Panc1 (cell line): Measurements from ENCODE around the gene ZBTB11. TPM values are rescaled to one million over a fixed set of nuclear protein-coding genes. Genes with fewer than 3 reads are reported as not detected.
A peak's percentile ranks its signal among the peaks of the same experiment; 100 is the strongest.

Source experiments
- ATAC-seq: fragments of 200-7000 bp; cut with Tn5 transposase; 2 replicates; pipeline ENCODE4 v1.9.1; 2020; ENCODE audit warnings: mild to moderate bottlenecking, moderate library complexity
- BruUV-seq: library from RNA; stranded (reverse); fragments of 400-500 nt; replicated peaks from 2 replicates; lab custom pipeline; 2021; lab: Mats Ljungman, UMichigan
- CTCF ChIA-PET: fragments of 300-600 bp; sonication (Branson Sonifier 250); formaldehyde crosslinking; loops from one replicate; lab custom pipeline; 2022; ENCODE audit warnings: antibody characterized with exemption; lab: Charles Lee
- POLR2A ChIA-PET: fragments of 300-600 bp; sonication (Branson Sonifier 250); formaldehyde crosslinking; loops from one replicate; lab custom pipeline; 2022; ENCODE audit warnings: antibody characterized with exemption; lab: Charles Lee
- DNase-seq: peaks from one replicate; pipeline ENCODE4 v3.0.0-alpha.2; 2010; ENCODE audit warnings: low read depth, low spot score
- H3K27ac ChIP-seq: 2 replicates; pipeline ENCODE4 v1.5.1; 2011; ENCODE audit warnings: mild to moderate bottlenecking, low read length, inconsistent platforms
- H3K27me3 ChIP-seq: fragments of 200-500 bp; sonication (Bioruptor generic); 2 replicates; pipeline ENCODE4 v1.6.0; 2014; ENCODE audit warnings: low read length, inconsistent platforms; ENCODE audit not compliant: control insufficient read depth, insufficient read depth
- H3K36me3 ChIP-seq: fragments of 200-500 bp; sonication (Bioruptor generic); 2 replicates; pipeline ENCODE4 v1.5.1; 2014; ENCODE audit warnings: inconsistent platforms, mild to moderate bottlenecking, low read length, moderate library complexity; ENCODE audit not compliant: control insufficient read depth, insufficient read depth
- H3K4me1 ChIP-seq: 2 replicates; pipeline ENCODE4 v1.5.1; 2011; ENCODE audit warnings: inconsistent platforms, mild to moderate bottlenecking, low read length, moderate library complexity; ENCODE audit not compliant: control insufficient read depth, insufficient read depth
- H3K4me3 ChIP-seq, 2 experiments: 2 replicates each; pipeline ENCODE4 v1.5.1; 2011 to 2012; ENCODE audit warnings: low read depth in 2 of 2, low read length in 2 of 2, mild to moderate bottlenecking in 2 of 2, inconsistent platforms in 1 of 2, moderate library complexity in 1 of 2
- H3K9me3 ChIP-seq: fragments of 200-500 bp; sonication (Bioruptor generic); 2 replicates; pipeline ENCODE4 v1.5.1; 2014; ENCODE audit warnings: low read depth, mild to moderate bottlenecking, inconsistent platforms, low read length, moderate library complexity; ENCODE audit not compliant: control insufficient read depth, insufficient read depth
- CTCF ChIP-seq: fragments of 450-650 bp; IDR thresholded peaks from 2 replicates; pipeline ENCODE4 v1.5.1; 2017; ENCODE audit warnings: mild to moderate bottlenecking
- POLR2AphosphoS5 ChIP-seq: IDR thresholded peaks from 2 replicates; pipeline ENCODE4 v1.6.1; 2012; ENCODE audit warnings: mild to moderate bottlenecking, low read depth, low read length, moderate library complexity
- SIN3A ChIP-seq: IDR thresholded peaks from 2 replicates; pipeline ENCODE4 v1.6.1; 2012; ENCODE audit warnings: low read depth, mild to moderate bottlenecking, low read length, moderate library complexity, borderline replicate concordance; ENCODE audit not compliant: insufficient read depth
- TCF7L2 ChIP-seq: IDR thresholded peaks from 2 replicates; pipeline ENCODE4 v1.6.1; 2011; ENCODE audit warnings: mild to moderate bottlenecking, low read depth, low read length, inconsistent platforms
- in situ Hi-C: cut with HindIII; loops from 2 replicates; pipeline ENCODE4 v1.10.0; 2016; ENCODE audit warnings: low sequenced_read_pairs, low pct_unique_long_range_greater_than_20kb
- intact Hi-C: fragments of 100-400 bp; cut with micrococcal nuclease; formaldehyde crosslinking; loops from one replicate; pipeline ENCODE4 v1.10.0; 2022; ENCODE audit not compliant: unreplicated experiment
- total RNA-seq: library from RNA; stranded (reverse); gene quantifications from one replicate; pipeline ENCODE4 v1.2.1, GENCODE V29; 2021; ENCODE audit not compliant: unreplicated experiment
- TF ChIP-seq, protein P1 (sequence below), 2 experiments: IDR thresholded peaks; 2 replicates each; pipeline ENCODE4 v1.6.1; 2011 to 2012; ENCODE audit warnings: low read depth in 2 of 2, control low read depth in 1 of 2, low read length in 1 of 2, mild to moderate bottlenecking in 1 of 2, moderate library complexity in 1 of 2; ENCODE audit not compliant: insufficient read depth in 1 of 2

The ZBTB11 gene
- total RNA-seq, 1 experiment from 2014 or later = 20.1 TPM

- peak overlapping the region; percentile 1; the same call in 1 of the 2 replicates for H3K27ac ChIP-seq
- no peak for DNase-seq
- ATAC-seq = no peak
- TF ChIP-seq, protein P1, sequence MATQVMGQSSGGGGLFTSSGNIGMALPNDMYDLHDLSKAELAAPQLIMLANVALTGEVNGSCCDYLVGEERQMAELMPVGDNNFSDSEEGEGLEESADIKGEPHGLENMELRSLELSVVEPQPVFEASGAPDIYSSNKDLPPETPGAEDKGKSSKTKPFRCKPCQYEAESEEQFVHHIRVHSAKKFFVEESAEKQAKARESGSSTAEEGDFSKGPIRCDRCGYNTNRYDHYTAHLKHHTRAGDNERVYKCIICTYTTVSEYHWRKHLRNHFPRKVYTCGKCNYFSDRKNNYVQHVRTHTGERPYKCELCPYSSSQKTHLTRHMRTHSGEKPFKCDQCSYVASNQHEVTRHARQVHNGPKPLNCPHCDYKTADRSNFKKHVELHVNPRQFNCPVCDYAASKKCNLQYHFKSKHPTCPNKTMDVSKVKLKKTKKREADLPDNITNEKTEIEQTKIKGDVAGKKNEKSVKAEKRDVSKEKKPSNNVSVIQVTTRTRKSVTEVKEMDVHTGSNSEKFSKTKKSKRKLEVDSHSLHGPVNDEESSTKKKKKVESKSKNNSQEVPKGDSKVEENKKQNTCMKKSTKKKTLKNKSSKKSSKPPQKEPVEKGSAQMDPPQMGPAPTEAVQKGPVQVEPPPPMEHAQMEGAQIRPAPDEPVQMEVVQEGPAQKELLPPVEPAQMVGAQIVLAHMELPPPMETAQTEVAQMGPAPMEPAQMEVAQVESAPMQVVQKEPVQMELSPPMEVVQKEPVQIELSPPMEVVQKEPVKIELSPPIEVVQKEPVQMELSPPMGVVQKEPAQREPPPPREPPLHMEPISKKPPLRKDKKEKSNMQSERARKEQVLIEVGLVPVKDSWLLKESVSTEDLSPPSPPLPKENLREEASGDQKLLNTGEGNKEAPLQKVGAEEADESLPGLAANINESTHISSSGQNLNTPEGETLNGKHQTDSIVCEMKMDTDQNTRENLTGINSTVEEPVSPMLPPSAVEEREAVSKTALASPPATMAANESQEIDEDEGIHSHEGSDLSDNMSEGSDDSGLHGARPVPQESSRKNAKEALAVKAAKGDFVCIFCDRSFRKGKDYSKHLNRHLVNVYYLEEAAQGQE (IDR thresholded peaks at IDR 0.05; ENCODE audit: insufficient read depth in 1 of 2, low read depth in 2 of 2, low read length in 1 of 2) = no peak
- TF ChIP-seq CTCF (no peak), POLR2AphosphoS5 (no peak), TCF7L2 (no peak), SIN3A (no peak)
- ChIA-PET CTCF (no interaction called here), POLR2A (no interaction called here)
- no peaks in the 10 kb centered on the region for H3K27me3 ChIP-seq
- no TSS peak for BruUV-seq
- peaks cover 20% of the 10 kb centered on the region for H3K36me3 ChIP-seq
- intact Hi-C loops = no loop called here
- in situ Hi-C loops = no loop called here
- H3K4me3 ChIP-seq = no peak overlapping the region
- H3K9me3 ChIP-seq = no peaks in the 10 kb centered on the region
- peaks cover 18% of the 10 kb centered on the region; the same call in 1 of the 2 replicates for H3K4me1 ChIP-seq
Observed at GRCh38 chr3:101689286-101689685, 12.4 kb upstream of the ZBTB11 start.

GRCh38 chr3:101687142-101687931, 10.4 kb upstream of the ZBTB11 start:
- no peaks in the 10 kb centered on the region for H3K27me3 ChIP-seq
- in situ Hi-C loops (no loop called here), intact Hi-C loops (no loop called here)
- peaks cover 35% of the 10 kb centered on the region for H3K4me1 ChIP-seq
- peaks cover 35% of the 10 kb centered on the region for H3K36me3 ChIP-seq
- H3K9me3 ChIP-seq = no peaks in the 10 kb centered on the region
- TF ChIP-seq, protein P1 (IDR thresholded peaks at IDR 0.05; ENCODE audit: insufficient read depth in 1 of 2, low read depth in 2 of 2, low read length in 1 of 2) = no peak
- TF ChIP-seq TCF7L2 (no peak), SIN3A (no peak), CTCF (no peak), POLR2AphosphoS5 (no peak)
- H3K27ac ChIP-seq = peak overlapping the region; percentile 99
- ChIA-PET POLR2A (interaction anchor here (2.2 kb wide), 1 partner anchor 11 kb away, joined by 14 read pairs; the partner anchor contains the start of gene ZBTB11), CTCF (interaction anchor here (0.7 to 1.2 kb wide), 2 partner anchors 9 to 116 kb away, joined by 4 to 5 read pairs; no protein-coding TSS in a partner anchor)
- TSS peak; percentile 89 for BruUV-seq
- DNase-seq (no peak), ATAC-seq (peak; percentile 38)
- H3K4me3 ChIP-seq = peak overlapping the region; percentile 86 to 89
